GM21447 (cell line): Measurements from ENCODE around the gene CACHD1.

ENCODE experiments used
- ATAC-seq: cut with Tn5 transposase; IDR thresholded peaks from one replicate; pipeline ENCODE4 v1.9.1; 2021; ENCODE audit not compliant: unreplicated experiment

The CACHD1 gene

GRCh38 chr1:64651841-64652240 is 181.9 kb downstream of the CACHD1 start:
- no peak for ATAC-seq

DNA sequence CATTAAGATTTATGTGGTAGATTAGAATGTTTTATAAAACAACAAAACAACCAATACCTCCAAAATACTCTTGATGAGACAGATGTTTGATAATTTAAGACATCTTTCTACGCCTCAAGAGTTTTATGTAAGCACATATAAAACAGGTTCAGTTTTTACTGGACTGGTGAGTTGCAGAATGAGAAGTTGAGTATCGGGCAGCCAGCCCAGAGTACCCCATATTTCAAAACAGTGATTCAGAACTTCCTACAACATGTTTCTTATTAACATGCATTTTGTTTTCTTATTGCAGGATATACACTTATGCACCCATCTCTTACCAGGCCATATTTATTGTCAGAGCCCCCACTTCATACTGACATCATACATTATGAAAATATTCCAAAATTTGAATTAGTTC is 183.5 kb downstream of the CACHD1 start:
- no peak for ATAC-seq

- no peak for ATAC-seq
Measured at GRCh38 chr1:64654519-64655341, 184.8 kb downstream of the CACHD1 start.

DNA sequence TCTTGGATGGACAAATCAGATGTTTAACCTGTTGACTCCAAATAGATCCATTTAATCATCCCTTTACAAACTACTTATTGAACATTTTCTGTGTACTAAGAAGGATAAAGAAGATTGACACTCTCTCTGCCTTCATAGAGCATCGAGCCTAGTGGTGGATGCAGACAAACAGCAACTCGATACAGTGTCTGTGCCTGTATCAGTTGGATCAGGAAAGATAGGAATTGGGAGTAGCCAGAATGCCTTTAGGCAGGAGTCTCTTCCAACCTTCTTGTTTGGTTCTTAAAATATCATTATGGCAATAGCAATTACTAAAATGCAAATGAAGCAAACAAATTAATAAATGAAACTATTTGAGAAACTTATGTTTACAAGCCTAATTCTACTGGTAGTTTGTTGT is 185.9 kb downstream of the CACHD1 start:
- ATAC-seq: no peak

GRCh38 chr1:64659478-64660138 is 189.7 kb downstream of the CACHD1 start:
- ATAC-seq: no peak

- ATAC-seq: no peak
Measured at GRCh38 chr1:64663668-64664067, 193.7 kb downstream of the CACHD1 start.

DNA sequence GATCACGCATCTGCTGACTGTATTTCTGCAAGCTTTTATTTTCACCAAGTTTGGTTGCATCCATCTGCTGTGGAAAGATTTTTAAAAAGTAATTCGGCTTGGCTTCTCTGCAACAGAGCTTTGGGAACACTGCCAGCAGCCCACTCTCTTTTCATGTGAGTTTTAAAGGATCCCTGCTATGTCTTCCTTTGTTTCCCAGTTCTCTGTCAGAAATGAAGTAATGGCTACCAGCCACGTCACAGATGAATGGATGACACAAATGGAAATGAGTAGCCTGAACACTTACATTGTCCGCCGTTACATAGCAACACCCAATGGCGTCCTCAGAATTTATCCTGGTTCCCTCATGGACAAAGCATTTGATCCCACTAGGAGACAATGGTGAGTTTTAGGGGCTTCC is 194.4 kb downstream of the CACHD1 start:
- no peak for ATAC-seq

DNA sequence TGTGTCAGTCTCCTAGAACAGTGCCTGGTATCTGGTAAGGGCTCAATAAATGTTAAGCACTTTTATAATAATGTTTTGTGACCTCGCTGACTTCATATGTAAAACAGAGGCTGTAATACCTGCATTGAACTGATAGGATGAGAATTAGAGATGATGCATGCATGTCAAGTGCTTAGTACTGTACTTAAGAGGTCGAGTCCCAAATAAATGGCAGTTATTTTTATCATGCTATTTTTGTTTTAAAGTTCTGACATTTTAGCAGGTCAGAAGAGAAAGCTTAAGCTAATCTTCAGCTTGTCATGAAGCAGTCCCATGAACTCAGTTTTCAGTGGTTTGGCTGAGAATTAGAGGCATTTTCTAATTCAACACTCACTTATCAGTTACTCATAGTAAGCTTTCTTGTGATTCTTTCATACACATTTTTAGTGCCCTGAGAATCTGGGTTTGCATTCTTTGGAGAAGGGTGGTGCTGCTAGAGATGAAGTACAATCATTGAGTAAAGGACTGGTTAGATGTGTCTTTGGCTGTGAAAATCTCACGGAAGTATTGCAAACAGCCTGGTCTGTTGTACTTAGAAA is 199.3 kb downstream of the CACHD1 start:
- ATAC-seq: no peak

DNA sequence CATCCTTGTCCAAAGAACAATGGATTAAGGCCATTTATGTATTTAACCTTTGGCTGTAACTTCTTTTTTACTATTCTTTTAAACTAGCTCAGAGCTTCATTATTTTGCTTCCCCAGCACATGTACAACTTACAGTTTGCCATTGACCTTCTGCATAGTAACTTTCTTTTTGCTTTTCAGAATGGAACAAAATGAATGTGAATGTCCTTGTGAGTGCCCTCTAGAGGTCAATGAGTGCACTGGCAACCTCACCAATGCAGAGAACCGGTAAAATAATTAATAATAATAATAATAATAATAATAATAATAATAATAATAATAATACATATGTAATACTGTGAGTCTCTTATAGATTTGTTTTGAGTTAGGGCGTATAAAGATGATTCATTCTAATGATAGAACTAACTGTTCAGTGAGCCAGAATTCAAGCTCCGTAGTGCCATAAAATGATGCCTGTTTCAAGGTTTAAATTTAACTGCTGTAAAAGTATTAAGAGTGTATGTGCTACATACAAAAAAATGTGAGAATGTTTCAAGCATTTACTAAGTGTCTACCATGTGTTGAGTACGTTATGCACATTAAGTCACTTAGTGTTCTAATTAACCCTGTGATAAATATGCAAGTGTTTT is 205.9 kb downstream of the CACHD1 start:
- no peak for ATAC-seq

DNA sequence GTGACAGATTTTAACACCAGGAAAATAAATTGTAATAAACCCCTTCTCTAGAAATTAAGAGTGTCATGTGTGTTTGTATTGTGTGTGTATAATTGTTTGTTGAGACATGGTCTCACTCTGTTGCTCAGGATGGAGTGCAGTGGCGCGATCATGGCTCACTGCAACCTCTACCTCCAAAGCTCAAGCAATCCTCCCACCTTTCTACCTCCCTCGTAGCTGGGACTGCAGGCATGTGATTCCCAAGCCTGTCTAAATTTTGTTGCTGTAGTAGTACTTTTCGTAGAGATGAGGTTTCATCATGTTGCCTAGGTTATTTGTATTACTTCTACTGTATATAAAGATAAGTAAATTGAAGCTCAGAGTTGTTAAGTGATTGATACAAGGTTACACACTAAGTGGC is 206.5 kb downstream of the CACHD1 start:
- ATAC-seq: no peak

- ATAC-seq: no peak
Measured at GRCh38 chr1:64677532-64677931, 207.6 kb downstream of the CACHD1 start.

DNA sequence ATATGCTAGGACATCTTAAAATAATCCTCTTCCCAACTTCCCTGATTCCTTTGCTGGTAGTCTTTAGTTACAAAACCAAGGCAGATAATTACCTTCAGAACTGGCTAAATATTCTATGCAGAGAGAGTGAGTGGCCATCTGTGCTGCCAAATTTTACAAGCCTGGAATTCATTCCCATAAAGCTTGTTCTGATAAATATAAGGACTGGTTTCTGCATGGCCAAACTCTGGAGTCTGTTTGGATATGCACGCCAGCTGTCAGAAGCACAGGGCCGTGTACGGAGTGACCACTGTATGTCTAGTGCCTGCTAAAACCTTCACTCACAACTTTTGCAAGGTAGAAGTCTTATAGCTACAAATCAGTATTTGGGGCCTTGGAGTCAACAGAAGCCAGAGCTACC is 208.4 kb downstream of the CACHD1 start:
- ATAC-seq: no peak

DNA sequence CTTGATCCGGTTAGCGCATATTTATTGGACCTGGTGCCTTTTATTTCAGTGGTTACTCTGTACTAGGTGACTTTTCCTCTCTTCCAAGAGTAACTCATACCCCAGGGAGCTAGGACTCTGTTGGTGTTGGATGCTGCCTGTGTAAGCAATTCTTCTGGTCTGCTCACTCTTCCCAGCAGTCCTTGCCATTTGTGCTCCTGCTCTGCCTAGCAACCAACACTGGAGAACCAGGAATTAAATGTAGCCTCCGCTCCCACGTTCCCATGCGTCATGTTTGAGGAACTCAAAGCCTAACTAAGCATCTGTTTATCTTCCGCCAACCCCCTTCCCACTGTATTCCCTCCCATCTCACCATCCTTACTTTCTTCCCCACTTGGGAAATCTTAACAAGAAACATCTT is 209.2 kb downstream of the CACHD1 start:
- ATAC-seq: no peak

- ATAC-seq: no peak
Measured at GRCh38 chr1:64680599-64680998, 210.7 kb downstream of the CACHD1 start.

DNA sequence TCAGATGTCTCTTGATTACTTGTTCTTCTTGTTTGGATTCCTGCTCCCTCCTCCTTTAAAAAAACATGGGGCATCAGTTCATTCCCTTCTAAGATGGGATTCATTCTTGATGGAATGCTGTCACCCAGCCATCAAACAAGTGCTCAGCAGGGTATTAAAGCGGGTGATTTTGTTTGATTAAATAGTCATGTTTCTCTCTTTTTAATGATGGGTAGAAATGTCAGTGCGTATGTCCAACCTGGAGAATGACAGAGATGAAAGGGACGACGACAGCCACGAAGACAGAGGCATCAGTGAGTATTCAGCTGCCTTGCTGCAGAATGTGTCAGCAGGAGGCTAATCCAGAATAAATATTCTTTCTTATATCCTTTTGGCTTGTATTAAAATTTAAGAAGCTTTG is 211.1 kb downstream of the CACHD1 start:
- no peak for ATAC-seq

DNA sequence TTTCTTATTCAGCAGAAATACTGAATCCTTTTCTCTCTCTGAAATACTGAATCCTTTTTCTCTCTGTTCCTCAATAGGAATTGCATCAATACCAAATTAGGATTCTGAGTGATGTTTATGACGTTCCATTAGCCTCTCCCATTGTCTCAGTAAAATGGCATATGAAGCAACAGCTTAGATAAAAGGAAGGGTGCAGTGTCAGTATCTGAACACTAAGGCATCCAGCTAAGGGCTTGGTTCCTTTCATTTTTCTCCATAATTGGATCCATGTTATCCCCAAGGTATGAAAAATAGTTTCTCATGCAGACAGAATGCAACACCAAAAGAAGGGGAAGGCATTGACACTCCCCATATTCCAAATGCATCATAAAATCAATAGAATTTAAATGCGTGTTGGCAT is 213.5 kb downstream of the CACHD1 start:
- ATAC-seq: no peak

- no peak for ATAC-seq
Measured at GRCh38 chr1:64685217-64685616, 215.3 kb downstream of the CACHD1 start.

DNA sequence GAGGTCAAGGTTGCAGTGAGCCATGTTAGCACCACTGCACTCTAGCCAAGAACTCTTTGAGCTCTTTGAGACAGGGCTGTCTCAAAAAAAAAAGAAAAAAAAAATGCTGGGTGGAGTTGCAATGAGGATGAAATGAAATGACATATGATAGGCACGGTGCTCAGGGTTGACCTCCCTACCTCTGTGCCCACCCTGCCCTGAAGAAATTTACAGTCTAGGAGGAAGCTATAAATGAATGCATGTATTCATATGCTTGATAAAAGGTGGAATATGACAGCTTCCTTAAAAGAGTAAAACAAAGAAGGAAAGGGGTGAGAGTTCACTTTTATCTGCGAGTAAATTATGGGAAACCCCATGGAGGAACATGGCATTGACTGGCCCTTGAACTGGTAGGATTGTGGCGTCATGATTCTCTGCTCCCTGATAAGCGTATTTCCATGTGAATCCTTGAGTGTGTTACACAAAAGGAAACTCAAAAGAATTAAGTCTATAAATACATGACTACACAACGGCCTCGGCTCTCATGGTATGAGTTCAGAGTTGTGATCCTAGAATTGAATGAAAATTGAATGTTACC is 215.9 kb downstream of the CACHD1 start:
- ATAC-seq: no peak

DNA sequence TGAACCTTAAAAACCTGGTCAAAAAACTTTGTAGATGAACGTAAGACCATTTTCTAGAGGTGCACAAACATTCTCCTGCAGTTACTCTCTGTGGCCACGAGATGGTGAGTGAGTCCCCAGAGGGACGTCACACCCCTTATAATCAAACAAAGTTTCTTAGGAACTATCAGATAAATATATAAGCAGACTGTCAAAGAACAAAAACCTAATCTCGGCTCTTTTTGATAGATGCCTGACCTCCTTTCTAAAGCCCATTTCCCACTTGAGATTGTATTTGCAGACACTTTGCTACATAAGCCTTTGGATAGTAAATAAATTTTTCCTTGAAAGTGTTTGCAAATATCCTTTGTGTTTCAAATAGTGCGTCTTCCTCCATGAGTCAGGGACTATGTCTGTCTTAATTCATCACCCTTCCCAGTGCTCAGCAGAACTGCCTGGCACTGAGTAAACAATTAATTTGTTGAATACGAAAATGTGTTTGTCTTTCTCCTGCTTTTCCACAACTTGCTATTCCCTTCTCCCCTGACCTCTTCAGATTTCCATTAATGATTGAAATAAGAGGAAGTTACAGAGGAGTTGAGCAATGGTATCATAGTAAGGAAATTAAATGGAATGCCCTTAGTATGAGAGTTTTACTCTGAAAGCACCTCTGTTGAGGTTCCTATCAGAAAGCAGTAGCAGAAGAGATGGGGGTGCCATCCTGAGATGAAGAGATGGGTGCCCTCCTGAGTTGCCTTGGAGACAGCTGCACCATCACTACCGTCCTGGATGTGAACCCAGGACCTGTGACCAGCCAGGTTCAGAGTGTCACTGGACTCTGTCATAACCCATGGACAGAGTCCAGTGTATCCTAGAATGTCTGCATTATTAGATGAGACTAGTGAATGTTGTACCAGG is 217.1 kb downstream of the CACHD1 start:
- peak; percentile 75 for ATAC-seq

- ATAC-seq: no peak
Measured at GRCh38 chr1:64687725-64688327, 217.9 kb downstream of the CACHD1 start.
